GM12878 (cell line): ENCODE measurements around the gene DMKN. TPM values are rescaled to one million over a fixed set of nuclear protein-coding genes. Genes with fewer than 3 reads are reported as not detected.

Source experiments
- ATAC-seq: fragments of 200-7000 bp; cut with Tn5 transposase; 3 replicates; pipeline ENCODE4 v1.9.1; 2020; ENCODE audit warnings: mild to moderate bottlenecking, moderate library complexity
- BruUV-seq: library from RNA; stranded (reverse); fragments of 400-500 nt; replicated peaks from 2 replicates; lab custom pipeline; 2021; lab: Mats Ljungman, UMichigan
- CTCF ChIA-PET: fragments of 300-600 bp; sonication (Branson Sonifier 250); formaldehyde crosslinking; extraction: SDS; loops from one replicate; lab custom pipeline; 2021; ENCODE audit warnings: inconsistent platforms; lab: Yijun Ruan, JAX
- POLR2A ChIA-PET: fragments of 350-600 bp; formaldehyde crosslinking; extraction: SDS; loops from one replicate; lab custom pipeline; 2021; ENCODE audit warnings: inconsistent platforms; lab: Charles Lee
- RAD21 ChIA-PET: fragments of 300-600 bp; sonication (Branson Sonifier 250); formaldehyde crosslinking; loops from one replicate; lab custom pipeline; 2023; ENCODE audit warnings: antibody characterized with exemption; ENCODE audit not compliant: unreplicated experiment; lab: Charles Lee
- SMC1A ChIA-PET: fragments of 300-600 bp; sonication (Branson Sonifier 250); formaldehyde crosslinking; loops from one replicate; lab custom pipeline; 2023; ENCODE audit not compliant: unreplicated experiment, uncharacterized antibody; lab: Charles Lee
- DNase-seq: peaks from one replicate; pipeline ENCODE4 v3.0.0-alpha.2; 2011; ENCODE audit warnings: low read depth, low spot score
- FAIRE-seq: peaks from 3 replicates; lab custom pipeline; 2011; peaks lifted over from hg19 to GRCh38; lab: Jason Lieb, UNC
- H2AFZ ChIP-seq: 2 replicates; pipeline ENCODE4 v1.6.0; 2011; ENCODE audit warnings: low read depth, low read length, control low read depth; ENCODE audit not compliant: control insufficient read depth
- H3K27ac ChIP-seq: 2 replicates; pipeline ENCODE4 v1.5.1; 2011; ENCODE audit warnings: control low read depth; ENCODE audit not compliant: control insufficient read depth, insufficient read depth
- H3K27me3 ChIP-seq, 2 experiments: replicated peaks in 1 of 2; 2 replicates each; pipeline versions ENCODE4 v1.6.0 to v1.6.1; 2011; ENCODE audit warnings: low read length in 1 of 2; ENCODE audit not compliant: control insufficient read depth in 2 of 2, insufficient read depth in 2 of 2
- H3K36me3 ChIP-seq, 2 experiments: 2 replicates each; pipeline ENCODE4 v1.5.1; 2011; ENCODE audit warnings: low read length in 1 of 2; ENCODE audit not compliant: control insufficient read depth in 2 of 2, insufficient read depth in 2 of 2
- H3K4me1 ChIP-seq: 2 replicates; pipeline ENCODE4 v1.6.1; 2011; ENCODE audit warnings: mild to moderate bottlenecking, low read length, moderate library complexity, mixed read lengths; ENCODE audit not compliant: control insufficient read depth, insufficient read depth
- H3K4me2 ChIP-seq: 2 replicates; pipeline ENCODE4 v1.6.0; 2011; ENCODE audit warnings: control low read depth; ENCODE audit not compliant: control insufficient read depth, insufficient read depth
- H3K4me3 ChIP-seq: fragments of 200-600 bp; sonication (generic); 2 replicates; pipeline ENCODE4 v1.5.1; 2016
- H3K79me2 ChIP-seq: 2 replicates; pipeline ENCODE4 v1.6.0; 2011; ENCODE audit warnings: low read length; ENCODE audit not compliant: control insufficient read depth, insufficient read depth
- H3K9ac ChIP-seq: 2 replicates; pipeline ENCODE4 v1.8.0; 2011; ENCODE audit warnings: low read length, control low read depth, mixed read lengths; ENCODE audit not compliant: control insufficient read depth, insufficient read depth
- H3K9me3 ChIP-seq: replicated peaks from 3 replicates; pipeline ENCODE4 v1.5.1; 2011; ENCODE audit warnings: mild to moderate bottlenecking, low read length; ENCODE audit not compliant: control insufficient read depth, insufficient read depth
- H4K20me1 ChIP-seq: 2 replicates; pipeline ENCODE4 v1.6.0; 2011; ENCODE audit not compliant: control insufficient read depth, insufficient read depth
- CBFB ChIP-seq: IDR thresholded peaks from 2 replicates; pipeline ENCODE4 v1.6.1; 2016; ENCODE audit warnings: antibody characterized with exemption, low read depth
- NBN ChIP-seq: fragments of 450-650 bp; IDR thresholded peaks from 2 replicates; pipeline ENCODE4 v1.6.1; 2016
- PRDM15 ChIP-seq: fragments of 450-650 bp; formaldehyde crosslinking; IDR thresholded peaks from 2 replicates; pipeline ENCODE4 v1.4.0; 2020; ENCODE audit warnings: mild to moderate bottlenecking, moderate library complexity
- STAT1 ChIP-seq: fragments of 450-650 bp; conservative IDR thresholded peaks from 2 replicates; pipeline ENCODE4 v1.6.1; 2014; ENCODE audit warnings: antibody characterized with exemption, mild to moderate bottlenecking
- WGBS: methylation state at CpG from one replicate; pipeline ENCODE4 v1.1.6; 2016; ENCODE audit warnings: low lambda C conversion rate; ENCODE audit not compliant: insufficient replicate concordance, insufficient coverage; ENCODE audit errors: missing lambda C conversion rate; 5-methylcytosine and 5-hydroxymethylcytosine counted together
- in situ Hi-C: fragments of 300-500 bp; cut with MboI; formaldehyde crosslinking; loops from 9 replicates; pipeline ENCODE4 v1.14.3; 2018; ENCODE audit warnings: mixed read lengths
- intact Hi-C: fragments of 100-400 bp; cut with micrococcal nuclease; formaldehyde crosslinking; loops from one replicate; pipeline ENCODE4 v1.14.2; 2022; ENCODE audit not compliant: unreplicated experiment
- polyA plus RNA-seq, 11 experiments: library from polyadenylated mRNA; depleted of rRNA in 4 of 11; unstranded in 6 of 11; stranded (reverse) in 5 of 11; fragments of >200 nt; fragmentation: Nextera tagmentation in 4 of 11; fragmentation: Illumina TruSeq in 1 of 11; extraction: Ambion mirVana in 4 of 11; extraction: Trizol in 1 of 11; gene quantifications; 1 replicate in 1 of 11; 2 replicates in 10 of 11; pipeline versions ENCODE4 v1.2.1 to v1.2.3, GENCODE V29; 2011 to 2016; ENCODE audit warnings: inconsistent platforms in 2 of 11, missing spikeins in 2 of 11, low read depth in 1 of 11
- total RNA-seq, 4 experiments: library from RNA; depleted of rRNA in 3 of 4; stranded (reverse); fragments of >200 nt in 3 of 4; fragmentation: Illumina TruSeq in 1 of 4; extraction: Trizol in 1 of 4; gene quantifications; 2 replicates each; pipeline versions ENCODE4 v1.2.1 to v1.2.3, GENCODE V29; 2013 to 2021

Gene DMKN
- total and polyA plus RNA-seq, 10 of the 15 experiments (the other 5 are each of a cell fraction or from before 2014, with no cell fraction given), result 36.4 to 114 (median 58.6) TPM

DNA sequence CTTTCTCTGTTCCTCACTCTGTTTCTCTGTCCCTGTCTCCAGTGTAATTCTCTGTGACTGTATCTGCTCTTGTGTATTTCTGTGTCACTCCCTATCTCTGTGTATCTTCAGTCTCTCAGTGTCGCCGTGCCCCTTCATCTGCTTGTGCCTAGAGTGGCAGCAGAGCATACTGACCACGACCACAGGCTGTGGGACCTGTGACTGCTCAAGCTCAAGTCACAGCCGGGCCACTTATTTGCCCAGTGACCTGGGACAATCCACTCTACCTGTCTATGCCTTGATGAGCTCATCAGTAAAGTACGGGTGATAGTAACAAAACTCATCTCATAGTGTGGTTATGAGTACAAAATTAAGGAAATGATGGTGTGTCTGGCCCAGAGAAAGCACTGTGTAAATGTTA lies 40.6 kb upstream of the DMKN start:
- 32% methylated on average over 5 of the region's 5 CpGs for WGBS
- H3K9me3 ChIP-seq, result no peaks in the 10 kb centered on the region; the same call in 2 of the 3 replicates
- H3K4me1 ChIP-seq, result peaks cover 12% of the 10 kb centered on the region
- no peaks in the 10 kb centered on the region; a peak in 1 of 4 replicates for H3K36me3 ChIP-seq
- no peak overlapping the region for H3K9ac ChIP-seq
- no peaks in the 10 kb centered on the region for H4K20me1 ChIP-seq
- RAD21 ChIA-PET, result no interaction called here
- H3K79me2 ChIP-seq, result no peaks in the 10 kb centered on the region
- ATAC-seq (no peak), DNase-seq (no peak), FAIRE-seq (no peak)
- BruUV-seq, result no TSS peak
- intact Hi-C loops (no loop called here), in situ Hi-C loops (no loop called here)
- H3K27me3 ChIP-seq, result no peaks in the 10 kb centered on the region; a peak in 2 of 4 replicates
- H3K27ac ChIP-seq, result no peak overlapping the region
- no peak overlapping the region for H3K4me3 ChIP-seq
- H2AFZ ChIP-seq, result no peak overlapping the region
- H3K4me2 ChIP-seq, result no peak overlapping the region
- CTCF ChIA-PET, result no interaction called here
- POLR2A ChIA-PET, result no interaction called here
- TF ChIP-seq NBN (no peak), CBFB (no peak), PRDM15 (CRISPR knock-in tag) (no peak), STAT1 (no peak)
- SMC1A ChIA-PET, result no interaction called here
